AG09319 (cell line): ENCODE measurements around the gene BCKDK.
"Not testable (repeated sequence)": the region's sequence is repeated elsewhere in the genome, so short reads cannot be mapped to it uniquely, and the experiment has no call there.

ENCODE experiments used
- DNase-seq: peaks from one replicate; pipeline ENCODE4 v3.0.0-alpha.2; 2010; ENCODE audit warnings: low read depth; ENCODE audit errors: extremely low read depth
- CTCF ChIP-seq: IDR thresholded peaks from 2 replicates; pipeline ENCODE4 v1.5.1; 2011; ENCODE audit warnings: low read depth, mild to moderate bottlenecking, inconsistent platforms, low read length, moderate library complexity

BCKDK gene

DNA sequence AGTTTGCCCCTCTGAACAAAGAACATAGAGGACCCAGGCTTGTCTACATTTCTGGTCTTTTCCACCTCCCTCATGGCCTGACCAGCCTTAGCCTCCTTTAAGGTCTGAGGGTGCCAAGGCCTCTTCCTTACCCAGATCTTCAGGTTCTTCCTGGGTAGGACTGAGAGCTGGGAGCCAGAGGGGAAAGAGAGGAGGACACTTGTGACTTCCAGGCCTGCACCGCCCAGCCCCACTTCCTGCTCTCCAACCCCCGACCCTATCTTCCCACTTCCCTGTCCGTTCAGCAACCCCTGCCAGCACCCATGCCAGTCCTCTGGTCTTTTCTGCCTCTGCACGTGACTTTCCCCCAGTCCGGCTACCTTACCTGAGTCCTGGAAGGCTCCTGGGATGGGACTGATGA lies 41.1 kb downstream of the BCKDK start:
- no peak for DNase-seq
- TF ChIP-seq CTCF = no peak

- DNase-seq = no peak
- no peak for TF ChIP-seq CTCF
Observed at GRCh38 chr16:31149894-31150890, 42.0 kb downstream of the BCKDK start, which contains the start of gene PRSS36. TSS of gene PRSS36 (minus strand) at chr16:31150066. CDS start at chr16:31150035, 31 bp downstream.

DNA sequence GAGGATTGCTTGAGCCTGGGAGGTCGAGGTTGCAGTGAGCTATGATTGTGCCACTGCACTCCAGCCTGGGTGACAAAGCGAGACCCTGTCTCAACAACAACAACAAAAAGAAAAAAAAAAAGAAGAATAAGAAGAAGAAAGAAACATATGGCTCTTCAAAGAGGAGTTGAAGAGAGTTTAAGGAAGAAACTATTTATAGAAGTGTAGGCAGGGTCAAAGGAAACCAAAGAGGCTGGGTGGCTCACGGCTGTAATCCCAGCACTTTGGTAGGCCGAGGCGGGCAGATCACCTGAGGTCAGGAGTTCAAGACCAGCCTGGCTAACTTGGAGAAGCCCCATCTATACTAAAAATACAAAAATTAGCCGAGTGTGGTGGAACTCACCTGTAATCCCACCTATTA lies 42.8 kb downstream of the BCKDK start:
- not testable (repeated sequence) for DNase-seq

DNA sequence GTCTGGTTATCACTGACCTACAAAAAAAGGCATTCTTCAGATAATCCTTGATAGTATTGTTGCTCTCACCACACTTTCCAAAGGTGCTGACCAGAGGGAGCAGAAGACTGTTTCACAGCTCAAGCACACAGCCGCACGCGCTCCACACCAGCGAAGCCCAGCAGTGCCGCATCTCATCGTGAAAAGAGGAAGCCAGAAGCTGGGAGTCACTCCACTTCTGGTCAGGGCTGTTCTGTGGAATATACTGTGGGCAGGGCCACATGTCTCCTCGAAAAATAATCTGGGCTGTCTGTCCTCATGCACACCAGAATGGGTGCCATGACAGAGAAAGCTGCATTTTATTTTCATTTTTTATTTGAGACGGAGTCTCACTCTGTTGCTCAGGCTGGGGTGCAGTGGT lies 49.0 kb downstream of the BCKDK start:
- DNase-seq = no peak
- no peak for TF ChIP-seq CTCF
